ENCODE results near the gene LGI4.

DNA sequence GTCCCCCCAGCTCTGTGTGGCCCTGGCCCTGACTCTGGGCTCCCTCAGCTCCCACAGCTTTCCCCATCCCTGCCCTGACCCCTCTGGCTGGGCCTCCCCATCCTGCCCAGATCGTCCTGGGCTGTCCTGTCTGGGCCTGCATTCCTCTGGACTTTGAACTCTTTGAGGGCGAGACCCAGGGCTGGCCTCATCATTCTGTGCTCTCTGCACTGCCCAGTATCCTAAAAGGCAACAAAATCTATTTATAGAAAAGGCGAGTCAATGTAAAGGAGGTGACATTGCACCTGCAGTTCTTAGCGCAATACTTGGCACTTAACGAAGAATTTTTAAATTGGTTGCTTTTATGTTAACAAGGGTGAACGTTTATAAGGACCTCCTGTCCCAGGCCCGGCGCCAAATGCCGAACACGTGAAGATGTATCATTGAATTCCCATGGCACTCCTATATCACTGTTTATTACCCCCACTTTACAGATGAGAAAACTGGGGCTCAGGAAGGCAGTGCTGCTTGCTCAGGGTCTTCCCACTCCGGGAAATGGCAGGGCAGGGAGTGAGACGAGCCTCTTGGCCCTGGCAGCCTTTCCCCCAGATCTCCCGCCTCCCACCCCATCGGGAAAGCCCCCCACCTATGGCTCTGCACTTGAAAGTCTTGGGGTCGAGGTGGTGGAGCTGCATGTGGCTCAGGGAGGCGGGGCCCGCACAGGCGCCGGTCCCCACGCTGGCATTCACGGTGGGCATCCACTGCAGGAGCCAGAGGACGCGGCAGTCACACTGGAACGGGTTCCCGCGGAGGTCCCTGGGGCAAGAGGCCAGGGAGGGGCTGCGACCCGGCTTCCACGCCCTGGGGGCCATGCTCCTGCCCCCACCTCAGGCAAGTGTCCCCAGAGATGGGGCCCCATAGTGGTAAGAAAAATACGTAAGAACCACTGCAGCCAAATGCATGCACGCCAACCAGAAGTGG, 3.8 kb downstream of the LGI4 start:
- TF ChIP-seq, protein P1, sequence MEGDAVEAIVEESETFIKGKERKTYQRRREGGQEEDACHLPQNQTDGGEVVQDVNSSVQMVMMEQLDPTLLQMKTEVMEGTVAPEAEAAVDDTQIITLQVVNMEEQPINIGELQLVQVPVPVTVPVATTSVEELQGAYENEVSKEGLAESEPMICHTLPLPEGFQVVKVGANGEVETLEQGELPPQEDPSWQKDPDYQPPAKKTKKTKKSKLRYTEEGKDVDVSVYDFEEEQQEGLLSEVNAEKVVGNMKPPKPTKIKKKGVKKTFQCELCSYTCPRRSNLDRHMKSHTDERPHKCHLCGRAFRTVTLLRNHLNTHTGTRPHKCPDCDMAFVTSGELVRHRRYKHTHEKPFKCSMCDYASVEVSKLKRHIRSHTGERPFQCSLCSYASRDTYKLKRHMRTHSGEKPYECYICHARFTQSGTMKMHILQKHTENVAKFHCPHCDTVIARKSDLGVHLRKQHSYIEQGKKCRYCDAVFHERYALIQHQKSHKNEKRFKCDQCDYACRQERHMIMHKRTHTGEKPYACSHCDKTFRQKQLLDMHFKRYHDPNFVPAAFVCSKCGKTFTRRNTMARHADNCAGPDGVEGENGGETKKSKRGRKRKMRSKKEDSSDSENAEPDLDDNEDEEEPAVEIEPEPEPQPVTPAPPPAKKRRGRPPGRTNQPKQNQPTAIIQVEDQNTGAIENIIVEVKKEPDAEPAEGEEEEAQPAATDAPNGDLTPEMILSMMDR (IDR thresholded peaks at IDR 0.05) = no peak
- no peak for TF ChIP-seq EP300 (IDR thresholded peaks at IDR 0.05)
- TF ChIP-seq POLR2A (IDR thresholded peaks at IDR 0.05) = no peak

Data from sigmoid colon (tissue), 4 donors.